Measurements from ENCODE around the gene EPHB6.

Gene EPHB6

DNA sequence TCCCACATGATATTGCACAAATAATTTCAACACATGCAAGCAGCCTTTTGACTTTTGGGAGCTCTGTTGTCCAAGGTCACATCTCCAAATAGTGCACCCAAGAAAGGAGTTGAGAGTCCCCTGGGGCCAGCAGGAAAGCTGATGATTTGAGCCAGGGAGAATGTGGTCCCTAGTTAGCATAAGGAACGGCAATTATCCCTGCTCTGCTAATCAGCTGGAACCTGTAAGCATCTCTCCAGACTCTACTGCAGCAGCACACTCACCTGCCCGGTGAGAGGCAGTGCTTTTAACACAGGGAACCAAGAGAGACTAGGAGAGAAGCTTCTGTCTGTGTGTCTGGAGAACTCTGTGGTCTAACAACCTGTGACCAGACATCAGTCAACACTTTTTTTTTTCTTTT, 61.6 kb downstream of the EPHB6 start:
- in situ Hi-C loops (cut with HindIII; ENCODE audit: low sequenced_read_pairs): no loop called here

- in situ Hi-C loops (cut with HindIII; ENCODE audit: low sequenced_read_pairs): no loop called here
Observed at GRCh38 chr7:142917447-142917846, 62.6 kb downstream of the EPHB6 start.

GRCh38 chr7:142918901-142919300, 64.0 kb downstream of the EPHB6 start:
- in situ Hi-C loops (cut with HindIII; ENCODE audit: low sequenced_read_pairs): no loop called here

- in situ Hi-C loops (cut with HindIII; ENCODE audit: low sequenced_read_pairs): no loop called here
Observed at GRCh38 chr7:142919656-142920055, 64.8 kb downstream of the EPHB6 start.
